C1 segment of cervical spinal cord (tissue), 14 donors: ENCODE measurements around the gene PARP14.
A peak's percentile ranks its signal among the peaks of the same experiment; 100 is the strongest.
"Not testable (repeated sequence)": the region's sequence is repeated elsewhere in the genome, so short reads cannot be mapped to it uniquely, and the experiment has no call there.

Experiments used
- DNase-seq, 14 donors: peaks; one replicate each; lab custom pipeline; 2025; lab: John Stamatoyannopoulos, UW

PARP14 gene

GRCh38 chr3:122679085-122679881, 1.4 kb upstream of the PARP14 start:
- peak in 12 of 14 donors; percentile 3 to 75 (median 50) for DNase-seq

- DNase-seq, result peak in 4 of 14 donors; percentile 14 to 46 (median 29)
Measured at GRCh38 chr3:122679882-122680474, 661 bp upstream of the PARP14 start.

GRCh38 chr3:122681284-122681973, 790 bp downstream of the PARP14 start:
- peak in 1 of 14 donors; percentile 17 for DNase-seq

- no peak for DNase-seq
Measured at GRCh38 chr3:122681974-122682409, 1.4 kb downstream of the PARP14 start.

- peak in 1 of 14 donors; percentile 4 for DNase-seq
Measured at GRCh38 chr3:122682778-122683411, 2.3 kb downstream of the PARP14 start.

- no peak for DNase-seq
Measured at GRCh38 chr3:122687298-122687697, 6.7 kb downstream of the PARP14 start.

- no peak for DNase-seq
Measured at GRCh38 chr3:122688996-122689395, 8.4 kb downstream of the PARP14 start.

- no peak for DNase-seq
Measured at GRCh38 chr3:122689587-122689986, 8.9 kb downstream of the PARP14 start.

GRCh38 chr3:122690096-122690495, 9.5 kb downstream of the PARP14 start:
- no peak for DNase-seq

- DNase-seq, result no peak
Measured at GRCh38 chr3:122691195-122691594, 10.6 kb downstream of the PARP14 start.

- no peak for DNase-seq
Measured at GRCh38 chr3:122692674-122693073, 12.0 kb downstream of the PARP14 start.

GRCh38 chr3:122694966-122695365, 14.3 kb downstream of the PARP14 start:
- no peak for DNase-seq

- DNase-seq, result no peak
Measured at GRCh38 chr3:122695927-122696561, 15.4 kb downstream of the PARP14 start.

GRCh38 chr3:122697952-122698620, 17.4 kb downstream of the PARP14 start:
- no peak for DNase-seq

- no peak for DNase-seq
Measured at GRCh38 chr3:122700193-122700592, 19.6 kb downstream of the PARP14 start.

- DNase-seq, result no peak
Measured at GRCh38 chr3:122705379-122705778, 24.7 kb downstream of the PARP14 start.

GRCh38 chr3:122710616-122711251, 30.1 kb downstream of the PARP14 start:
- not testable (repeated sequence) for DNase-seq

GRCh38 chr3:122714273-122714672, 33.6 kb downstream of the PARP14 start:
- DNase-seq, result no peak

- no peak for DNase-seq
Measured at GRCh38 chr3:122716667-122717066, 36.0 kb downstream of the PARP14 start.

GRCh38 chr3:122719273-122719921, 38.8 kb downstream of the PARP14 start:
- DNase-seq, result no peak
